Endodermal cell (in vitro differentiated cells): Measurements from ENCODE around the gene TMEM231. TPM values are rescaled to one million over a fixed set of nuclear protein-coding genes. Genes with fewer than 3 reads are reported as not detected.

Experiments used
- DNase-seq: peaks from one replicate; pipeline ENCODE4 v3.0.0-alpha.2; 2017
- H3K27ac ChIP-seq: 2 replicates; pipeline ENCODE4 v1.5.1; 2013; ENCODE audit warnings: mild to moderate bottlenecking, low read depth, low read length, moderate library complexity
- H3K27me3 ChIP-seq: 2 replicates; pipeline ENCODE4 v1.6.1; 2013; ENCODE audit warnings: mild to moderate bottlenecking, low read length, moderate library complexity; ENCODE audit not compliant: insufficient read depth, control insufficient read depth, poor library complexity, severe bottlenecking
- H3K36me3 ChIP-seq: 2 replicates; pipeline ENCODE4 v1.7.0; 2013; ENCODE audit warnings: mild to moderate bottlenecking, low read length, moderate library complexity; ENCODE audit not compliant: control insufficient read depth, insufficient read depth
- H3K4me1 ChIP-seq: one replicate; pipeline ENCODE4 v1.7.0; 2013; ENCODE audit warnings: low read length; ENCODE audit not compliant: control insufficient read depth, insufficient read depth
- H3K4me3 ChIP-seq: 2 replicates; pipeline ENCODE4 v1.5.1; 2013; ENCODE audit warnings: mild to moderate bottlenecking, low read length, moderate library complexity
- H3K9ac ChIP-seq: 2 replicates; pipeline ENCODE4 v1.6.1; 2013; ENCODE audit warnings: mild to moderate bottlenecking, low read length, moderate library complexity; ENCODE audit not compliant: poor library complexity, severe bottlenecking; ENCODE audit errors: extremely low read depth
- H3K9me3 ChIP-seq: 2 replicates; pipeline ENCODE4 v1.6.1; 2013; ENCODE audit warnings: mild to moderate bottlenecking, low read length, moderate library complexity; ENCODE audit not compliant: control insufficient read depth
- H3K27ac Mint-ChIP-seq: 2 replicates; pipeline ENCODE4 v1.8.0; 2020; ENCODE audit warnings: mixed read lengths
- H3K27me3 Mint-ChIP-seq: 2 replicates; pipeline ENCODE4 v1.8.0; 2021; ENCODE audit warnings: mild to moderate bottlenecking, mixed read lengths; ENCODE audit not compliant: insufficient read depth
- H3K36me3 Mint-ChIP-seq: 2 replicates; pipeline ENCODE4 v1.8.0; 2020; ENCODE audit warnings: low read depth, mixed read lengths
- H3K4me1 Mint-ChIP-seq: 2 replicates; pipeline ENCODE4 v1.8.0; 2020; ENCODE audit warnings: mixed read lengths
- H3K4me3 Mint-ChIP-seq: 2 replicates; pipeline ENCODE4 v1.8.0; 2020; ENCODE audit warnings: mild to moderate bottlenecking, moderate library complexity, mixed read lengths
- H3K9me3 Mint-ChIP-seq: 2 replicates; pipeline ENCODE4 v1.8.0; 2020; ENCODE audit warnings: mild to moderate bottlenecking, mixed read lengths
- WGBS, 2 experiments: methylation state at CpG; one replicate each; pipeline versions ENCODE4 v1.1.5 to v1.1.7; 2013; ENCODE audit warnings: missing lambda C conversion rate in 2 of 2, mixed read lengths in 1 of 2; ENCODE audit not compliant: insufficient coverage in 1 of 2, insufficient read length in 1 of 2; 5-methylcytosine and 5-hydroxymethylcytosine counted together
- total RNA-seq, 2 donors: library from RNA; stranded (reverse); fragmentation: NEBNext Ultra II Directional in 1 of 2; extraction: Animal tissue kit (Norgen Biotek cat#: 25700) in 1 of 2; gene quantifications; 2 replicates in 1 of 2; 3 replicates in 1 of 2; pipeline ENCODE4 v1.2.1, GENCODE V29; 2021
- TF ChIP-seq, protein P1 (sequence below): fragments of 200-600 bp; sonication (generic); conservative IDR thresholded peaks from 2 replicates; pipeline ENCODE4 v1.5.0; 2021; ENCODE audit warnings: antibody characterized with exemption, mild to moderate bottlenecking

TMEM231 gene
- total RNA-seq, 2 donors from 2014 or later = 11.9 to 15.7 TPM

DNA sequence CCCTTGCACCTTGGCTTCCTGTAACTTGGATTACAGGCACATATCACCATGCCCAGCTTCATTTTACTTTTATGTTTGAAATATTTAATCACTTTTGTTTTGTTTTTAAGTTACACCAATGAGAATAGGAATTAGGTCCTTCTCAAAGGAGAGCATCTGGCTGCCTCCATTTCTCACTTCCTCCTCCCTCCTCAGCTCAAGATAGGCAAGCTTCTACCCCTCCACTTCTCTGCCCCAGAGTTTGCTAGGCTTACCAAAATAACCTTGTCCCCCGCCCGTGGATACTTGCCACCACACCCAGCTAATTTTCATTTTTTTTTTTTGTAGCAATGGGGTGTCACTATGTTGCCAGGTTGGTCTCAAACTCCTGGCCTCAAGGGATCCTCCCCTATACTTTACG, 28.1 kb upstream of the TMEM231 start:
- H3K27ac Mint-ChIP-seq = no peak overlapping the region
- H3K36me3 Mint-ChIP-seq = peaks cover 17% of the 10 kb centered on the region
- Histone ChIP-seq H3K27me3 (no peaks in the 10 kb centered on the region), H3K4me1 (no peaks in the 10 kb centered on the region), H3K9ac (no peak overlapping the region), H3K4me3 (no peak overlapping the region), H3K9me3 (no peaks in the 10 kb centered on the region), H3K27ac (no peak overlapping the region), H3K36me3 (peaks cover 13% of the 10 kb centered on the region)
- H3K9me3 Mint-ChIP-seq = no peaks in the 10 kb centered on the region
- no peaks in the 10 kb centered on the region for H3K4me1 Mint-ChIP-seq
- no peak for DNase-seq
- 90 to 94% methylated on average over 1 to 3 of the region's 3 CpGs for WGBS, 2 experiments
- no peak overlapping the region for H3K4me3 Mint-ChIP-seq
- no peaks in the 10 kb centered on the region for H3K27me3 Mint-ChIP-seq
- TF ChIP-seq, protein P1, sequence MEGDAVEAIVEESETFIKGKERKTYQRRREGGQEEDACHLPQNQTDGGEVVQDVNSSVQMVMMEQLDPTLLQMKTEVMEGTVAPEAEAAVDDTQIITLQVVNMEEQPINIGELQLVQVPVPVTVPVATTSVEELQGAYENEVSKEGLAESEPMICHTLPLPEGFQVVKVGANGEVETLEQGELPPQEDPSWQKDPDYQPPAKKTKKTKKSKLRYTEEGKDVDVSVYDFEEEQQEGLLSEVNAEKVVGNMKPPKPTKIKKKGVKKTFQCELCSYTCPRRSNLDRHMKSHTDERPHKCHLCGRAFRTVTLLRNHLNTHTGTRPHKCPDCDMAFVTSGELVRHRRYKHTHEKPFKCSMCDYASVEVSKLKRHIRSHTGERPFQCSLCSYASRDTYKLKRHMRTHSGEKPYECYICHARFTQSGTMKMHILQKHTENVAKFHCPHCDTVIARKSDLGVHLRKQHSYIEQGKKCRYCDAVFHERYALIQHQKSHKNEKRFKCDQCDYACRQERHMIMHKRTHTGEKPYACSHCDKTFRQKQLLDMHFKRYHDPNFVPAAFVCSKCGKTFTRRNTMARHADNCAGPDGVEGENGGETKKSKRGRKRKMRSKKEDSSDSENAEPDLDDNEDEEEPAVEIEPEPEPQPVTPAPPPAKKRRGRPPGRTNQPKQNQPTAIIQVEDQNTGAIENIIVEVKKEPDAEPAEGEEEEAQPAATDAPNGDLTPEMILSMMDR = no peak

DNA sequence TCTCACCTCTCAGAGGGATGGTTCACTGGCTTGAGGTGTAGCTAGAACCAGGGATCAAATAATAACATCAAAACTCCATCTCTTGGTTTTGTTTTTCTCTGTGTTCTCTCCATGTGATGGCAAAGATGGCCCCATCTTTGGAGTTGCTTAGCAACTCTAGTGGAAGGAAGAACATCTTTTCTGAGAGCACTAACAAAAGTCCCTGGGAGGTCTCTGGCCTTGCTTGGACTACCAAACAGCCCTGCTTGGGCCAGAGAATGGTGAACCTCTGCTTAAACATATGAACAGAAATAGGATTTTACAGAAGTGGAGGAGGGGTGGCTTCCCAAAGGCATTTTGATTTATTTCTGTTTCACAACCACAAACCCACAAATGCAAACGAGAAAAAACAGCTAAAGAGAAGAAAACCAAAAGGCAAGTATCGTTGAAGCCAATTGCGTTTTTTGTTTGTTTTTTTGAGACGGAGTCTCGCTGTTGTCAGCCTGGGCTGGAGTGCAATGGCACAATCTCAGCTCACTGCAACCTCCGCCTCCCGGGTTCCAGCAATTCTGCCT, 23.3 kb upstream of the TMEM231 start:
- no peak overlapping the region for H3K27ac ChIP-seq
- WGBS, 2 experiments = 89 to 95% methylated on average over 7 of the region's 7 CpGs
- no peaks in the 10 kb centered on the region for H3K4me1 ChIP-seq
- Mint-ChIP-seq H3K9me3 (no peaks in the 10 kb centered on the region), H3K27ac (no peak overlapping the region), H3K4me1 (peaks cover 7% of the 10 kb centered on the region), H3K4me3 (no peak overlapping the region), H3K27me3 (no peaks in the 10 kb centered on the region), H3K36me3 (peaks cover 45% of the 10 kb centered on the region)
- no peaks in the 10 kb centered on the region for H3K27me3 ChIP-seq
- no peak overlapping the region for H3K4me3 ChIP-seq
- no peak for DNase-seq
- no peaks in the 10 kb centered on the region for H3K9me3 ChIP-seq
- H3K36me3 ChIP-seq = peaks cover 44% of the 10 kb centered on the region
- TF ChIP-seq, protein P1 = no peak
- H3K9ac ChIP-seq = no peak overlapping the region

DNA sequence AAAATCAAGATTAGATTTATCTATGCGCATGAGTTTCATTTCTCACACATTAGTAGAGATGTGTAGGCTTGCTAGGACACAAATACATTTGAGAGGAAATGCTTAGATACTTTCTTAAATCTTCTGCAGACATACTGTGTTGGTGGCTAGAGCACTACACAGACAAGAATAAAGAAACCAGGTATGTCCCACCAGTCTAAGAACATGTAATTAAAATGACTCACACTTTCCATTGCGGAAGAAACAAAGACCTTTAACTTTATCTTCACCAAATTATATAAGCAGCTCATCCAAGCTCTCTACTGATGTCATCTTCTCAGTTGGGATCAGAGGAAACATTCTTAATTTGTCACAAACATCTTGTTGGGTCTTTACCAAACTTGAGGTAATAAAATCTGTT, 22.7 kb upstream of the TMEM231 start:
- no peak for DNase-seq
- Mint-ChIP-seq H3K27me3 (no peaks in the 10 kb centered on the region), H3K9me3 (no peaks in the 10 kb centered on the region), H3K27ac (no peak overlapping the region), H3K4me3 (no peak overlapping the region), H3K36me3 (peaks cover 52% of the 10 kb centered on the region), H3K4me1 (peaks cover 7% of the 10 kb centered on the region)
- peaks cover 50% of the 10 kb centered on the region for H3K36me3 ChIP-seq
- H3K27me3 ChIP-seq = no peaks in the 10 kb centered on the region
- H3K9ac ChIP-seq = no peak overlapping the region
- WGBS, 2 experiments = 88 to 100% methylated on average over 2 of the region's 2 CpGs
- no peaks in the 10 kb centered on the region for H3K4me1 ChIP-seq
- no peak overlapping the region for H3K27ac ChIP-seq
- TF ChIP-seq, protein P1 = no peak
- no peak overlapping the region for H3K4me3 ChIP-seq
- no peaks in the 10 kb centered on the region for H3K9me3 ChIP-seq
